ENCODE measurements around the gene GTPBP2. TPM values are rescaled to one million over a fixed set of nuclear protein-coding genes. Genes with fewer than 3 reads are reported as not detected.

Gene GTPBP2
- total and polyA plus RNA-seq, 2 of the 13 experiments (the other 11 are each of a cell fraction or from before 2014, with no cell fraction given) = 26.9 to 88.2 TPM

GRCh38 chr6:43671011-43671800 is 42.1 kb upstream of the GTPBP2 start (continued):
- TF ChIP-seq AFF4 (CRISPR knock-in tag; IDR thresholded peaks at IDR 0.05) (no peak), ZNF737 (CRISPR knock-in tag; IDR thresholded peaks at IDR 0.05; ENCODE audit: borderline replicate concordance) (no peak), SMARCC2 (IDR thresholded peaks at IDR 0.05) (no peak), ZBTB7B (CRISPR knock-in tag; IDR thresholded peaks at IDR 0.05) (no peak), ZMYM3 (CRISPR knock-in tag; IDR thresholded peaks at IDR 0.05) (no peak), POLR2G (IDR thresholded peaks at IDR 0.05; ENCODE audit: low read depth, low read length) (peak; percentile 46; the same call in 1 of the 2 replicates), ZNF713 (CRISPR knock-in tag; IDR thresholded peaks at IDR 0.05) (no peak), ZNF841 (CRISPR knock-in tag; IDR thresholded peaks at IDR 0.05; ENCODE audit: borderline replicate concordance) (no peak), NCOA5 (CRISPR knock-in tag; IDR thresholded peaks at IDR 0.05) (no peak), PRDM4 (CRISPR knock-in tag; IDR thresholded peaks at IDR 0.05; ENCODE audit: borderline replicate concordance) (no peak), ZNF609 (CRISPR knock-in tag; IDR thresholded peaks at IDR 0.05; ENCODE audit: borderline replicate concordance) (no peak), POLR2A (IDR thresholded peaks at IDR 0.05; ENCODE audit: insufficient read depth in 1 of 2, low read depth in 2 of 2, low read length in 2 of 2) (no peak), ZNF572 (CRISPR knock-in tag; IDR thresholded peaks at IDR 0.05) (no peak), TAF15 (IDR thresholded peaks at IDR 0.05; ENCODE audit: low read depth, low read length, poor library complexity, severe bottlenecking) (no peak)
